AG04449 (cell line): ENCODE results near the gene OR5P2.

ENCODE experiments used
- CTCF ChIA-PET: fragments of 350-600 bp; formaldehyde crosslinking; extraction: SDS; loops from one replicate; lab custom pipeline; 2021; ENCODE audit warnings: antibody characterized with exemption; lab: Yijun Ruan, JAX
- POLR2A ChIA-PET: fragments of 400-600, 350-600 bp; formaldehyde crosslinking; extraction: SDS; loops from one replicate; lab custom pipeline; 2020; ENCODE audit warnings: antibody characterized with exemption, inconsistent platforms; lab: Yijun Ruan, JAX
- DNase-seq: peaks from one replicate; pipeline ENCODE4 v3.0.0-alpha.2; 2010; ENCODE audit warnings: low read depth, low spot score
- H3K4me3 ChIP-seq: 2 replicates; pipeline ENCODE4 v1.5.1; 2011; ENCODE audit warnings: low read depth, mild to moderate bottlenecking, control low read depth, low read length
- TF ChIP-seq, protein P1 (sequence below): IDR thresholded peaks from one replicate; pipeline ENCODE4 v1.5.1; 2011; ENCODE audit warnings: mild to moderate bottlenecking, moderate library complexity, low read length, control low read depth, inconsistent platforms; ENCODE audit not compliant: insufficient read depth; ENCODE audit errors: missing control alignments

Gene OR5P2

DNA sequence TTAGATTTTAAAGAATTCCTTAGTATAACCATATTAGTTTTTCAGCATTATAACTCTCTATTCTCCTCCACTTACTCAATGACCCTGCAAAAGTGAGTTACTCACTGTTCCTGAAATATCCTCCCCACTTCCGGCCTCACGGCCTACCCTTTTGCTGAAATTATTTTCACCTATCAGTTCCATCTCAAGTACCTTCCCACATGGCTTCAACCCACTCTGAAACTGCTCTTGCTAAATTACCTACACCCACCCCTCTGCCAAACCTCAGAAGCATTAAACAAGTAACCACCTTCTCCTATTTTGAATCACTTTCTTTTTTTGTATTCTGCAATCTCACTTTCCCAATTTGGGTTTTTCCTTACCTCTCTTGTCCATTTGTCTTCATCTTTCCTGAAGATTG is 37.7 kb downstream of the OR5P2 start:
- DNase-seq, result no peak
- no peak overlapping the region for H3K4me3 ChIP-seq
- ChIA-PET CTCF (no interaction called here), POLR2A (no interaction called here)
- TF ChIP-seq, protein P1, sequence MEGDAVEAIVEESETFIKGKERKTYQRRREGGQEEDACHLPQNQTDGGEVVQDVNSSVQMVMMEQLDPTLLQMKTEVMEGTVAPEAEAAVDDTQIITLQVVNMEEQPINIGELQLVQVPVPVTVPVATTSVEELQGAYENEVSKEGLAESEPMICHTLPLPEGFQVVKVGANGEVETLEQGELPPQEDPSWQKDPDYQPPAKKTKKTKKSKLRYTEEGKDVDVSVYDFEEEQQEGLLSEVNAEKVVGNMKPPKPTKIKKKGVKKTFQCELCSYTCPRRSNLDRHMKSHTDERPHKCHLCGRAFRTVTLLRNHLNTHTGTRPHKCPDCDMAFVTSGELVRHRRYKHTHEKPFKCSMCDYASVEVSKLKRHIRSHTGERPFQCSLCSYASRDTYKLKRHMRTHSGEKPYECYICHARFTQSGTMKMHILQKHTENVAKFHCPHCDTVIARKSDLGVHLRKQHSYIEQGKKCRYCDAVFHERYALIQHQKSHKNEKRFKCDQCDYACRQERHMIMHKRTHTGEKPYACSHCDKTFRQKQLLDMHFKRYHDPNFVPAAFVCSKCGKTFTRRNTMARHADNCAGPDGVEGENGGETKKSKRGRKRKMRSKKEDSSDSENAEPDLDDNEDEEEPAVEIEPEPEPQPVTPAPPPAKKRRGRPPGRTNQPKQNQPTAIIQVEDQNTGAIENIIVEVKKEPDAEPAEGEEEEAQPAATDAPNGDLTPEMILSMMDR, result no peak

DNA sequence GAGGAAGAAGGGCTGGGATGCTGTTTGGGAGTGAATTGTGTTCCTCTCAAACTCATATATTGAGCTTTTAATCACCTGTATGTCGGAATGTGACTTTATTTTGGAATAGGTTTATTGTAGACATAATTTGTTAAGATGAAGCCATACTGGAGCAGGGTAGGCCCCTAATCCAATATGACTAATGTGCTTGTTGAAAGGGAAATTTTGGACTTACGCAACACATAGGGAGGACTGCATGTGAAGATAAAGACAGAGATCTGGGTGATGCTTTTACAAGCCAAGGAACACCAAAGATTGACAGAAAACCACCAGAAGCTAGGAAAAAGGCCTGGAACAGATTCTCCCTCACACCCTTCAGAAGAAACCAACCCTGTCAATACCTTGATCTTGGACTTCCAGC is 47.3 kb downstream of the OR5P2 start:
- ChIA-PET CTCF (no interaction called here), POLR2A (no interaction called here)
- no peak overlapping the region for H3K4me3 ChIP-seq
- TF ChIP-seq, protein P1, result no peak
- no peak for DNase-seq
